ENCODE data around the gene NIT1. TPM values are rescaled to one million over a fixed set of nuclear protein-coding genes. Genes with fewer than 3 reads are reported as not detected.

Gene NIT1
- total and polyA plus RNA-seq, 9 of the 15 experiments (the other 6 are each of a cell fraction or from before 2014, with no cell fraction given) = 18.4 to 76.0 (median 33.7) TPM

GRCh38 chr1:161159087-161159912 is 41.4 kb downstream of the NIT1 start, which contains the start of gene USP21 (continued):
- TF ChIP-seq THRB (CRISPR knock-in tag; conservative IDR thresholded peaks at IDR 0.05) (0 out of 2 replicates have a peak, but pooled peaks have one; percentile 13), HES1 (IDR thresholded peaks at IDR 0.05; ENCODE audit: low read depth) (no peak), TBL1XR1 (IDR thresholded peaks at IDR 0.05; ENCODE audit: low read length in 2 of 2) (no peak), NCOA6 (IDR thresholded peaks at IDR 0.05) (no peak), HLTF (IDR thresholded peaks at IDR 0.05) (0 out of 2 replicates have a peak, but pooled peaks have one; percentile 15), ZNF140 (CRISPR knock-in tag; IDR thresholded peaks at IDR 0.05) (no peak), E2F4 (CRISPR knock-in tag; IDR thresholded peaks at IDR 0.05; ENCODE audit: low read depth) (no peak), GTF2B (IDR thresholded peaks at IDR 0.05; ENCODE audit: extremely low read depth, insufficient read length) (no peak), SRSF9 (IDR thresholded peaks at IDR 0.05; ENCODE audit: borderline replicate concordance, low read depth, low read length) (no peak), MCM7 (IDR thresholded peaks at IDR 0.05) (no peak), IRF9 (tag; IDR thresholded peaks at IDR 0.05) (no peak), ZNF395 (CRISPR knock-in tag; IDR thresholded peaks at IDR 0.05) (no peak), ZBTB34 (CRISPR knock-in tag; IDR thresholded peaks at IDR 0.05) (no peak), NELFE (IDR thresholded peaks at IDR 0.05; ENCODE audit: insufficient read depth, insufficient read length) (no peak), RB1 (IDR thresholded peaks at IDR 0.05; ENCODE audit: low read depth) (peak; percentile 75; the same call in 1 of the 2 replicates), ATF3 (IDR thresholded peaks at IDR 0.05) (no peak), ATF3 (CRISPR knock-in tag; conservative IDR thresholded peaks at IDR 0.05) (no peak)

Data from K562 (cell line).